Stimulated activated CD8-positive, alpha-beta memory T cell treated with anti-CD3 and anti-CD28 coated beads, Interleukin-15, amount 100 ng/mL, for 1 hour (primary cell): ENCODE data around the gene GFRA1.

Experiments
- DNase-seq: peaks from one replicate; pipeline ENCODE4 v3.0.0-alpha.2; 2020; ENCODE audit warnings: low read depth

Gene GFRA1

DNA sequence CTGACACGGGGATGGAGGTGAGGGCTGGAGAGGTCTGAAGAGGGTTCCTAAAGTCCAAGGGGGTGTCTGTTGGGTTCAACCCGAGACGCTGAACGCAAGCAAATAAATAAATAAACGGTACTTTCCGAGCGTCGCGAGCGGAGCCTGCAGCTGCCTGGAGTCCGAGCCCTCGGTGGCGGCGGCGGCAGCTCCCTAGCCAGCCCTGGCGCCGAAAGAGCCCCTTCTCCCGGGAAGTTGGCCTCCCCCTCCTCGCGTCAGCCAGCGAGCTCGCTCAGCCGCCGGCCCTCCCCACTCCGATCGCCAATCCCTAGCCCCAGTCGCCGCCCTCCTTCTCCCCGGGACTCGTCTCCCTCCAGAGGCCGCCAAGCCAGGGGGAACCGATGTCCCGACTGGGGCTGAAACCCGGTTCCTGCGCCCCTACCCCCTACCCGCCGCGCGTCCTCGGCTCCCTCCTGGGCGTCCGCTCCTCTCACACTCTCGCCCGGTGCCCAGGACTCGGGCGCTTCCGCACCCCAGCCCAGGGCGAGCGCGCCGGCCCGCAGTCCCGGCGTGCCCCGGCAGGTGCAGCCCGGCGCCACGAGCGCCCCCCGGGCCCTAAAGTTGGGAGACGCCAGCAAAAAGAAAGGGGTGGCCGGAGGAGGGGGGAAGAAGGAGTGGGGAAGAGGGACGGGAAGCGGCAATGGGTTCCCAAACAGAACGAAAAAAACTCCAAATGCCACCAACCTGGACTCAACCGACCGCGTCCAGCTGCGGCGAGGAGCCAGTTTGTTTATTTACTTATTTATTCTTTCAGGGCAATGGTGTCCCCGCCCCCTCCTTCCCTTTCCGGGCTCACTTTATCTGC lies at the start of gene GFRA1:
Gene GFRA1, minus strand, starts transcription at position 767 of the 844 bp plus-strand sequence. CDS start 1,177 bp downstream, outside the sequence.
- no peak for DNase-seq

GRCh38 chr10:116316503-116316902 lies 43.5 kb upstream of the GFRA1 start:
- no peak for DNase-seq

GRCh38 chr10:116312548-116312947 lies 39.5 kb upstream of the GFRA1 start:
- DNase-seq: no peak

- no peak for DNase-seq
Observed at GRCh38 chr10:116311706-116312490, 38.9 kb upstream of the GFRA1 start.

DNA sequence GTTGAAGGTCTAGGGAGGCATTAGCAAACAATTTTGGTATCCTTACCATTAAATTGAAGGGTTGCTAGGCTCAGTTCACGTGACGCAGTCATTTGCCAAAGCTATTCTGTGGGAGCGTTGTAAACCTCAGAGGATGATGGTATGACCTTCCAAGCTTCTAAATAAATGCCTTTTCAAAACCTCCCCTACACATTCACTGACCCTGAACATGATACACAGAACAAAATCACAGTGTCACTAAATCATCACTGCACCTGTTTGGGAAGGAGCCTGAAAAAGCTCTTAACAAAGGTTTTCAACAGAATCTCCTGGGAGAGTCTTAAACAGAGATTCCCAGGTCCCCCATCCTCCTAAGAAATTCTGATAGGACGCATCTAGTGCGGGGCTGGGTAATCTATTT lies 38.0 kb upstream of the GFRA1 start:
- DNase-seq: no peak

DNA sequence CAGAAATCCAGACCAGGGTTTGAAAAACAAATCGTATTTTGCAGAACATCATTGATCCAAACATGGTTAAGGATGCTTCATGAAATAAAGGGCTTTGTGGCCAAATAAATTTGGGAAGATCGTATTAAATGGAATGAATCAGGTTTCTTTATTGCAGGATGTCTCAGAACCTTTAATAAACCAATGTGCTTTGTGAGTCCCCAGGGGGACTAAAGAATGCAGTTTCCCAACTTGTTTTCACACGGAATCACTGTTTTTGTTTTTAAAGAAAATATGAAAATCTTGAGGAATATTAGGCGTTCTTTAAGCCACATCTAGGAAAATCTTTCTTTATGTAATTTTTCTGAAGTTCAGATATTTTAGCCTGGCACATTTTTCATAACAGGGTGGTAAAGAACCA lies 34.4 kb upstream of the GFRA1 start:
- DNase-seq: no peak

- DNase-seq: no peak
Observed at GRCh38 chr10:116306847-116307246, 33.8 kb upstream of the GFRA1 start.

DNA sequence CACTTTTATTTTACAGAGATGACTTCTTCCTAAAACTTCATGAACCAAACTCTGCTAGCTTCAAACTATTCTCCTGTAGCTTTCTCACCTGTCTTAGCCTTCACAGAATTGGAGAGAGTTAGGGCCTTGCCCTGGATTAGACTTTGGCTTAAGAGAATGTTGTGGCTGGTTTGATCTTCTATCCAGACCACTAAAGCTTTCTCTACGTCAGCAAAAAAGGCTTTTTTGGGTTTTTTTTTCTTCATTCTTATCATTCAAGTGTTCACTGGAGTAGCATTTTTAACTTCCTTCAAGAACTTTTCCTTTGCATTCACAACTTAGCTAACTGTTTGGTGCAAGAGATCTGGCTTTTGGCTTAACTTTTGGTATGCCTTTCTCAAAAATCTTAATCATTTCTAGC lies 31.9 kb upstream of the GFRA1 start:
- no peak for DNase-seq

DNA sequence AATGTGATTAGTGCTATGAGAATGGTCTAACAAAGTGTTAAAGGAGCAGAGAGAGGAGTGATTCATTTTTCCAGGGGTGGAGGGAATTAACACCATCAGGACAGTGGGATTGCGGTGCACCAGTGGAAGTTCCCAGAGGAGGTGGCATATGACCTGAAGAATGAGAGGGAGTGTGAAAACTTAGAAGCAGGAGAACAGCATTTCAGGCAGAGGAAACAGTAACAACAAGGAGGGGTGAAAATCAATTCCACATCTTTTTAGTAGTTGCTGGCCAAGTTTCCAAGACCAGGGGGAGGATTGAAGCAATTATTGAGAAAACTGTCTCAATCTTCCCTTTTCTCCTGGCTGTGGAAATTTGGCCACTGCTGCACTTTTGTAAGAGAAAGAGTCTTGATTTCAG lies 27.5 kb upstream of the GFRA1 start:
- no peak for DNase-seq

DNA sequence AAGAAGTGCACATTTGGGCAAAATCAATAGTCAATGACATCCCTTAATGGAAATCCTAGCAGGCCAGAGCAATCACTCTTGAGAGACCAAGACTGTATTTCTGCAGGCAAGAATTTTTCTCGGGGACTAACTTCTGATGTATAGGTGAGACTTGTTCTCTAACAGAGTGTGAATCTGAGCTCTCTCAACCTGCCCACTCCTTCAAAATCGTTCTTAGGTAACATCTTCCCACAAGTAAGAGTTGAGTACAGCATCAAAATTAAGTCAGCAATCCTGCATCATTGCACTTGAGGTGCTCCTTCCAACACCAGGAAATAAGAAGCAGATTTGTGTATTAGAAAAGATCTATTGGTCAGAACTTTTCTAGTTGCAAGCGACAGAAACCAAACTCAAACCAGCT lies 25.6 kb upstream of the GFRA1 start:
- DNase-seq: no peak

DNA sequence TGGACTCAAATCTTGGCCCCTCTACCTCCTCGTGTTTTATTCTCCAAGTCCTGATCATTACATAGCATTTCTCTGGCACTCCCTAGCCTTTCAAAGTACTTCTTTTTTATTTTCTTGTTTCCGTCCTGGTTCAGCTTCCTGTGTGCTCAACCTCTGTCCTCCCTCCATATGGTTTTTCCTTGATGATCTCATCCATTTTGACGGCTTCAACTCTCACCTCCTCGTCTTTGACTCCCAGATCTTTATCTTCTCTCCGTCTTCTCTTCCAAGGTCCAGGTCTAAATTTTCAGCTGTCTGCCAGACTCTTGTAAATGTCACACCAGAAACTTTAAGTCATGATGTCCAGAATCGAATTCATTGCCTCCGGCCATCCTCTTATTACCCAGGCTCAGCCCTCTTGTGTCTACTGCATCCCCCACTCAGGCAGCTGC lies 23.3 kb upstream of the GFRA1 start:
- DNase-seq: no peak

DNA sequence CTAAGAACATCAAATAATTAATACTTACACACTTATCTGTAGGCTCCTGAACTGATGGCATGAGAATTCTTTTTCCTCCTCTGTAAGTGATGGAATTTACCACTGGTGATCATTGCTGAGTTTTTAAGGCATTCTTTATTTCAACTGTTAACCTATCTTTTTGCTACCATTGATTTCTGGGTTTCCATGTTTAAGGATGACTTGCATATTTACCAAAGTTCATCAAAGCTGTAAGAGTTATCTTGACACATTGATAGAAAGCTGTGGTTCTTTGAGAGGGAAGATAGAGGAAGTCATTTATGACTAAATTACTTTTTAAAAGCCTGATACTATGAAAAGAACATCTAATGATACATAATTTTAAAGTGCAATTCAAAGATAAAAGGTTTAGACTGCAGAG lies 19.5 kb upstream of the GFRA1 start:
- DNase-seq: no peak

DNA sequence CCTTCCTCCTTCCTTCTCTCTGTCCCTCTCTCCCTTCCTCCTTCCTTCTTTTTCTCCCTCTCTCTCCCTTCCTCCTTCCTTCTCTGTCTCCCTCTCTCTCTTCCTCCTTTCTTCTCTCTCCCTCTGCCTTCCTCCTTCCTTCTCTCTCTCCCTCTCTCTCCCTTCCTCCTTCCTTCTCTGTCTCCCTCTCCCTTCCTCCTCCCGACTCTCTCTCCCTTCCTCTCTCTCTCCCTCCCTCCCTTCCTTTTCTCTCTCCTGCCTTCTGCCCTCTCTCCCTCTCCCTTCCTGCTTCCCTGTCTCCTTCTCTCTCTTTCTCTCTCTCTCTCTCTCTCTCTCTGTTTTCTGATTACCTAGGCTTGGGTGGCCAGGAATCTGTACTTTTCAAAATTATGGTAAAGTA lies 16.6 kb upstream of the GFRA1 start:
- DNase-seq: no peak

DNA sequence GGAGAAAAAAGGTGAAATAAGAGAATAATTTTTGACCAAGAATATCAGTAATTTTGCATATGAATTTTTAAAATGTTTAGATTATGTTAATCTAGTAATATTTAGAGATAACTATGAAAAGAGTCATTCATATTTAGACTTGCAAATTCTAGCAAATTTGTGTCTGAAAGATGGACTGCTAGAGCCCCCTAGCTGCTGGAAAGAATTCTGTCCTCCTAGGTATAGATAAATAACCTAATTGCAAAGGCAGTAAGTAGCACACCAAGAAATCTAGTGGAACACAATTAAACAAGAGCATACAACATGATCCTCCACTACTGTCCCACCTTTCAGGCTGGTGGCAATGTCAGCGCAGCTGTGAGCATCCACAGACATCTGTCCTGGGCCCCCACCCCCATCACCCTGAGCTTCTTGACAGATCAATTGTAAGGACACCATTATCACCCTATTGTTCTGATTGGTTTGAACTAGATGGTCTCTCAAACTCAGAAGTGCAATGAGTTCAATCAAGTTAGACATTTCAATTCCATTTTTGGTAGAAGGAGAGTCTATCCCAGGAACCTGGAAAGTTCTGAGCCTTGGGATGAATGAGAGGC lies 15.0 kb upstream of the GFRA1 start:
- DNase-seq: no peak

DNA sequence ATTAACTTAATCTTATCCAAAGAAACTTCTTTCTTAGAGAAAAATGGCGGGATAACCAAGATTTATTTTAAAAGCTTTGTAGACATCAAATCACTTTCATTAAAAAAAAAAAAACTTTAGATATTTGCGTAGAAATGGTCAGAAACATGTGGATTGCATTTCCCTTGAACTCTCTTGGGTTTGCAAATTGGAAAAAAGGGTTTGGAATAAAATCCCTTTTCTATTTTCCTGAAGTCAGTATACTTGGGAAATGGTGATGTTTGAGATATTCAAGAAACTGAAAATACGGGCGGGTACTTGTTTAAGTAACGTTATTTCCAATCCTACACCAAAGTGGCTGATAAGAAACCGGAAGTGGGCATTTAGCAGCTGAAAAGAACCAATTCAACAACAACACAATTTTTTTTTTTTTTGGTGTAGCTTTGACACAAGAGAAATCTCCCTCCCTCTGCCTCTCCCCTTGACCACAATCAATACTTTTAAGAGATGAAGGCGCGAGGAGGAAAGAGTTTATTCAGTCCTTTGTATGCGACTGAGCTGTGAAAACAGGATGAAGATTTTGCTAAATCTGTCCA lies 13.7 kb upstream of the GFRA1 start:
- no peak for DNase-seq

- DNase-seq: no peak
Observed at GRCh38 chr10:116281775-116282174, 8.8 kb upstream of the GFRA1 start.

GRCh38 chr10:116278846-116279245 lies 5.8 kb upstream of the GFRA1 start:
- DNase-seq: no peak

- DNase-seq: no peak
Observed at GRCh38 chr10:116276981-116277380, 4.0 kb upstream of the GFRA1 start.

DNA sequence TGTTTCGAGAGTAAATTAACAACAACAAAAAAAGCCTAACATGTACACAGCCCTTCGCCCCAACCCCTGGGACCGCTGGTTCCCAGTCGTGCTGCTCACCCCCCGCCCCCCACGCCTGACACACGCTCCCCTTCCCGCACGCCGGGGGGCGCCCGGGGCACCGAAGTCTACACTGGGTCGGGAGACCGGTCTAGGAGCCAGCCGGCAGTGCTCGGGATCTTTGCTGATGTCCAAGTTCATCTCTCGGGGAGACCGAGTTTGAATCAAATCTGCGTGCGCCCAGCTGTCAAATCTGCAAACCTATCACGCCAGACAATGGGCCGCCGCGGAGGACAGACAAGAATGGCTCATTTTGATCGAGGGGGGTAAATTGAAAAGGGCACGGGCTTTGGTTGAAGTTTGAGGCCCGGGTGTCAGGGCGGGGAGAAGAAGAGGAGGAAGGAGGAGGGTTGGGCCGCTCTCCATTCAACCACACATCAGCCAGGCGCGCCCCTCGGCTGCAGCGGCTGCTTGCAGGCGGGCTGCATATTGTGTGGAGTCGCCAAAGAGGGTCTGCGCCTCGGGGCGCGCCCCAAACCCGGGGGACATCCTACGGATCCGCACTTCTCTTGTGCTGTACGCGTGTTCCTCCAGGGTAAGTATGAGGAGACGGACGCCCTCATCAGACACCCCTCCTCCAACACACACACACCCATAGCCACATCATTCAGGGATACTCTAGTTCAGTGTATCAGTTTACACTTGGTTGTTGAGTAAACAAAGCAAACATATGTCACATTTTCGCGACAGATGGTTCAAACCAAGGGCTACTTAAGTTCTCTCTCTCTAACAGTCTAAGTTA lies 1.3 kb upstream of the GFRA1 start:
- no peak for DNase-seq

DNA sequence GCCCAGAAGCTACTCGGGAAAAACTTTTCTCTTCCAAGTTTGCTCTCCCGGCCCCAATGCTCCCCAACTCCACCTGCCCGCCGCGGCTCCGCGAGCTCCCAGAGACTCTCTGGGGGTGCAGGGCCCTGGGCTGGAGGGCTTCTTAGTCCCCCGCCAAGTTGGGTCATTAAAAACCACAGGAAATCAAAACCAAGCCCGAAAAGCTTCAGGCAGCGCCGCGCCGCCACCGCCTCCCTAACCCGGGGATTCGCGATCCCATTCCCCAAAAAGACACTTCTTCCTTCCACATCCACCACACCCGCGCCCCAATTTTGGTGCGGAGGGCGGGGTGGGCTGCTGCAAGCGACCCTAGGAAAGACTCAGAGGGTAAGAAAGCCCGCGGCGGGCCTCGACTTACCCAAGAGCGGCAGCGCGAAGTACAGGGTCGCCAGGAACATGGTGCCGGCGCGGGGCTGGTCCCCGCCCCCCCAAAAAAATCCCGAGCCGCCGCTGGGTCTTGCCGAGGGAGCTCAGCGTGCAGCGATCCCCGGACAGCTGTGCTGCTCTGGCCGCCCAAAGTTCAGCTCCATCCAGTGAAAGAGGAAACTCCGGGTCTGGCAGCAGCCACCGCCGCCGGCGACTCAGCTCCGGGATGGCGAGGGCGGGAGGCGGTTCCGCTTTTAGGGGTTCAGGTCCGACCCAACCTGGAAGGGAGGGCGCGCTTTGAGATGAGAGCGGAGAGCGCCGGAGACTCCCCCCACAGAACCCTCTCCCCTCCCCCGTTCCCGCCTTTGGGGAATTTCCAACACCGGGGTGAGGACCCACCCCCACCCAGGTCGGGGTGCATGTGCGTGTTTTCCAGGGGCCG lies 1.2 kb downstream of the GFRA1 start:
- no peak for DNase-seq
